ENCODE data around the gene CHST8. TPM values are rescaled to one million over a fixed set of nuclear protein-coding genes. Genes with fewer than 3 reads are reported as not detected.
"Not testable (repeated sequence)": the region's sequence is repeated elsewhere in the genome, so short reads cannot be mapped to it uniquely, and the experiment has no call there.

The CHST8 gene
- total RNA-seq, 2 donors from 2014 or later, result 0.97 to 1.3 TPM

GRCh38 chr19:33808399-33808798 lies 186.6 kb downstream of the CHST8 start:
- intact Hi-C loops (cut with DNase I), result no loop called here
- DNase-seq (ENCODE audit: low spot score), result no peak

GRCh38 chr19:33809960-33810359 lies 188.2 kb downstream of the CHST8 start:
- DNase-seq (ENCODE audit: low spot score), result peak; percentile 78
- intact Hi-C loops (cut with DNase I), result no loop called here

- no peak for DNase-seq (ENCODE audit: low spot score)
- intact Hi-C loops (cut with DNase I), result no loop called here
These were observed 189.1 kb downstream of the CHST8 start for GRCh38 chr19:33810821-33811220.

- intact Hi-C loops (cut with DNase I), result no loop called here
- peak; percentile 75 for DNase-seq (ENCODE audit: low spot score)
These were observed 189.5 kb downstream of the CHST8 start for GRCh38 chr19:33811246-33811645.

- intact Hi-C loops (cut with DNase I), result no loop called here
- peak; percentile 31 for DNase-seq (ENCODE audit: low spot score)
These were observed 190.1 kb downstream of the CHST8 start for GRCh38 chr19:33811736-33812387.

- peak; percentile 71 for DNase-seq (ENCODE audit: low spot score)
These were observed 190.9 kb downstream of the CHST8 start for GRCh38 chr19:33812388-33813330.

GRCh38 chr19:33813391-33814101 lies 191.8 kb downstream of the CHST8 start:
- intact Hi-C loops (cut with DNase I), result no loop called here
- peak; percentile 70 for DNase-seq (ENCODE audit: low spot score)

More at GRCh38 chr19:33812388-33813330, 190.9 kb downstream of the CHST8 start:
- intact Hi-C loops (cut with DNase I), result no loop called here

GRCh38 chr19:33814181-33815165 lies 192.7 kb downstream of the CHST8 start:
- DNase-seq (ENCODE audit: low spot score), result peak; percentile 40
- intact Hi-C loops (cut with DNase I), result no loop called here

- peak; percentile 63 for DNase-seq (ENCODE audit: low spot score)
- intact Hi-C loops (cut with DNase I), result no loop called here
These were observed 193.9 kb downstream of the CHST8 start for GRCh38 chr19:33815380-33816340.

GRCh38 chr19:33818411-33818810 lies 196.7 kb downstream of the CHST8 start:
- intact Hi-C loops (cut with DNase I), result no loop called here
- DNase-seq (ENCODE audit: low spot score), result peak; percentile 69

GRCh38 chr19:33819078-33819477 lies 197.3 kb downstream of the CHST8 start:
- DNase-seq (ENCODE audit: low spot score), result peak; percentile 20
- intact Hi-C loops (cut with DNase I), result not testable (repeated sequence)

- peak; percentile 70 for DNase-seq (ENCODE audit: low spot score)
- intact Hi-C loops (cut with DNase I), result no loop called here
These were observed 197.7 kb downstream of the CHST8 start for GRCh38 chr19:33819506-33819879.

GRCh38 chr19:33819880-33820781 lies 198.4 kb downstream of the CHST8 start:
- peak; percentile 95 for DNase-seq (ENCODE audit: low spot score)
- intact Hi-C loops (cut with DNase I), result no loop called here

GRCh38 chr19:33821871-33822270 lies 200.1 kb downstream of the CHST8 start:
- DNase-seq (ENCODE audit: low spot score), result no peak
- intact Hi-C loops (cut with DNase I), result no loop called here

Measured in posterior vena cava (tissue), 2 donors.